Measurements from ENCODE around the gene SERPINF2.
"Not testable (repeated sequence)": the region's sequence is repeated elsewhere in the genome, so short reads cannot be mapped to it uniquely, and the experiment has no call there.

The SERPINF2 gene

DNA sequence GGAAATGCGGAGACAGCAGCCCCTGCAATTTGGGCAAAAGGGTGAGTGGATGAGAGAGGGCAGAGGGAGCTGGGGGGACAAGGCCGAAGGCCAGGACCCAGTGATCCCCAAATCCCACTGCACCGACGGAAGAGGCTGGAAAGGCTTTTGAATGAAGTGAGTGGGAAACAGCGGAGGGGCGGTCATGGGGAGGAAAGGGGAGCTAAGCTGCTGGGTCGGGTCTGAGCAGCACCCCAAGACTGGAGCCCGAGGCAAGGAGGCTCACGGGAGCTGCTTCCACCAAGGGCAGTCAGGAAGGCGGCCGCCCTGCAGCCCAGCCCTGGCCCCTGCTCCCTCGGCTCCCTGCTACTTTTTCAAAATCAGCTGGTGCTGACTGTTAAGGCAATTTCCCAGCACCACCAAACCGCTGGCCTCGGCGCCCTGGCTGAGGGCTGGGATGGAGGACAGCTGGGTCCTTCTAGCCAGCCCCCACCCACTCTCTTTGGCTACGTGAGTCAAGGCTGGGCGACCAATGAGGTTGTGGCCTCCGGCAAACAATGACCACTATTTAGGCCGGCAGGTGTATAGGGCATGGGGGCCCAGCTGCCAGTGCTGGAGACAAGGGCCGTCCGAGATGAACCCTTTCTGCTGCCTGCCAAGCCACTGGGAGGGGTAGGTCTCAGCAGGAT lies 19.7 kb downstream of the SERPINF2 start:
- Histone ChIP-seq H3K9ac (ENCODE audit: insufficient read length) (peak overlapping the region; percentile 75), H3K4me3 (peak overlapping the region; percentile 72), H3K36me3 (ENCODE audit: insufficient read depth, low read length) (no peaks in the 10 kb centered on the region), H3K9me3 (ENCODE audit: low read depth, low read length) (no peaks in the 10 kb centered on the region), H3K27ac (peak overlapping the region; percentile 92)
- DNase-seq (ENCODE audit: low read depth, low spot score), result no peak
- no peak for TF ChIP-seq EZH2 (IDR thresholded peaks at IDR 0.05)
- no peak for TF ChIP-seq POLR2AphosphoS5 (IDR thresholded peaks at IDR 0.05; ENCODE audit: borderline replicate concordance, low read depth, low read length)
- TF ChIP-seq FOXP2 (optimal IDR thresholded peaks at IDR 0.05; ENCODE audit: control extremely low read depth, extremely low read length, insufficient read depth), result no peak

DNA sequence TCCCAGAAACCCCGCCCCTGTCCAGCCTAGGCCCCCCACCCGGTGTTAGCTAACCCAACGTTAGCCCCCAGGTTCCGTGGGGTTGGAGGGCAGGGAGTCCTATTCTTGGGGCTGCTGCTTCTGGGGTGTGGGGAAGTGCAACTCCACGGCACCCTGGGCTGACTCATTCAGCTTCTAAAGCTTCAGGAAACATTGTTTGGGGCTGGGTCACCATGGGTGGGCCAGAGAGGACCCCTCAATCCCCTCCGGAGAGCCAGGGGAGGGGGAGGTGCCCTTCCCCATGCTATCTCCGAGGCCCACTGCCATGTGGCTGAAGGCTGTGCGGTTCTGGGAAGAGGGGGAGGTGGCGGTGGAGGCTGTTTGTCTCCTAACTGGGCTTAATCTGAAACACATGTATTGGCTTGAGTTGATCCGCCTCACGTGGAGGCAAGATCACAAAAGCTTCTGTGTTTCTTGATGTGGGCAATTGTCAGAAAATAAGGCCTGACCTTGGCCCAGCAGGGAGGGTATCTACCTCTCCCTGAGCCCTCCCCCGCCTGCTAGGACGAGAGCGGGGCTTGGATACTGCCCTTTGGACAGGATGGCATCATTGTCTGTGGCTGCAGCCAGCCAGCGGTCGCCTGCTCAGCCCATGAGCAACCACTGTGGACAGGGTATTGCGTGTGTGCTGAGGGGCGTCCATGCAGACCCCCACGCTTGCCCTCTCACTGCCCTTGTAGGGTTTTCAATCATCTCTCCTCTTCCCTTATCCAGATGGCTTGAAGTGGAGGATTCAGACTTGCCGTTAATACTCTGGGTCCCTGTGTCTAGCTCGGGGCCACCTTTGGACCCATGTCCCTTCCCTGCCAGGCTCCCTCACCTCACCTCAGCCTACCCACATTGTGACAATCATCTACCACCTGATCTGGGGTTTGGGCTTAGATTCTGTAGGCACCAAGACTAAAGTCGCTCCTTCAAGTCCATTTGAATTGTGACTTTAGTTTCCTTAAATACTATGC lies 20.5 kb downstream of the SERPINF2 start:
- DNase-seq (ENCODE audit: low read depth, low spot score), result no peak
- H3K9ac ChIP-seq (ENCODE audit: insufficient read length), result peak overlapping the region; percentile 75
- H3K36me3 ChIP-seq (ENCODE audit: insufficient read depth, low read length), result no peaks in the 10 kb centered on the region
- H3K4me3 ChIP-seq, result peak overlapping the region; percentile 72
- H3K9me3 ChIP-seq (ENCODE audit: low read depth, low read length), result no peaks in the 10 kb centered on the region
- no peak for TF ChIP-seq POLR2AphosphoS5 (IDR thresholded peaks at IDR 0.05; ENCODE audit: borderline replicate concordance, low read depth, low read length)
- no peak for TF ChIP-seq EZH2 (IDR thresholded peaks at IDR 0.05)
- peak; percentile 40 for TF ChIP-seq FOXP2 (optimal IDR thresholded peaks at IDR 0.05; ENCODE audit: control extremely low read depth, extremely low read length, insufficient read depth)
- peak overlapping the region; percentile 92 for H3K27ac ChIP-seq

DNA sequence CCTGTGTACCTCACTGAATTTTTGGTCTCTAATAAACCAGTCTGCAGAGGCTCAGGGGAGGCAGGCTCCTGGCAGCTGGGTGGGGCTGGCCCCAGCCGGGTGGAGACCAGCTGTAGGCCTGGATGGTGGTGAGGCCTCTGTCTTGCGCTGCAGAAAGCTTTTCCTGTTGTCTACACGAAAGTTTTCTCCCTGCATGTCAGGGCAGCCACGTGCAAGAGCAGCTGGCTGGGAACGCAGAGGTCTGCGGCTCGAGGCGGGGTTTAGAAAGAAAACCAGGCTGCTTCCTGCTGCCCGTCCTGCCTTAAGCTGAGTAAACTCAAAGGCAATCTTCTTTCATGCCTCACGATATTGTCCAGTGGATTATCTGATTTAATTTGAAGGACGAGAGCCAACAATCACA lies 21.6 kb downstream of the SERPINF2 start:
- Histone ChIP-seq H3K27ac (peak overlapping the region; percentile 92; the same call in 1 of the 2 replicates), H3K4me3 (no peak overlapping the region), H3K9me3 (ENCODE audit: low read depth, low read length) (no peaks in the 10 kb centered on the region), H3K9ac (ENCODE audit: insufficient read length) (no peak overlapping the region), H3K36me3 (ENCODE audit: insufficient read depth, low read length) (no peaks in the 10 kb centered on the region)
- DNase-seq (ENCODE audit: low read depth, low spot score), result no peak
- TF ChIP-seq EZH2 (IDR thresholded peaks at IDR 0.05) (no peak), POLR2AphosphoS5 (IDR thresholded peaks at IDR 0.05; ENCODE audit: borderline replicate concordance, low read depth, low read length) (no peak), FOXP2 (optimal IDR thresholded peaks at IDR 0.05; ENCODE audit: control extremely low read depth, extremely low read length, insufficient read depth) (no peak)

DNA sequence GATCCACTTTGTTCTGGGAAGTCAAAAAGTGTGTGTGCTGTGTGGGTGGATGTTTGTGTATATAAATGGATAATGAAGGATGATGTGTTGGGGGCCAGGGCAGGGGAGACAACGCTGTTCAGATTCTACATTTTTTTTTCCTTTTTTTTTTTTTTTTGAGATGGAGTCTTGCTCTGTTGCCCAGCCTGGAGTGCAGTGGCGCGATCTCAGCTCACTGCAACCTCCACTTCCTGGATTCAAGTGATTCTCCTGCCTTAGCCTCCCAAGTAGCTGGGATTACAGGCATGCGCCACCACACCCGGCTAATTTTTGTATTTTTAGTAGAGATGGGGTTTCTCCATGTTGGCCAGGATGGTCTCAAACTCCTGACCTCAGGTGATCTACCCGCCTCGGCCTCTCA lies 22.0 kb downstream of the SERPINF2 start:
- DNase-seq (ENCODE audit: low read depth, low spot score); H3K36me3 ChIP-seq (ENCODE audit: insufficient read depth, low read length); H3K9me3 ChIP-seq (ENCODE audit: low read depth, low read length); H3K27ac ChIP-seq; H3K9ac ChIP-seq (ENCODE audit: insufficient read length); H3K4me3 ChIP-seq: not testable (repeated sequence)

DNA sequence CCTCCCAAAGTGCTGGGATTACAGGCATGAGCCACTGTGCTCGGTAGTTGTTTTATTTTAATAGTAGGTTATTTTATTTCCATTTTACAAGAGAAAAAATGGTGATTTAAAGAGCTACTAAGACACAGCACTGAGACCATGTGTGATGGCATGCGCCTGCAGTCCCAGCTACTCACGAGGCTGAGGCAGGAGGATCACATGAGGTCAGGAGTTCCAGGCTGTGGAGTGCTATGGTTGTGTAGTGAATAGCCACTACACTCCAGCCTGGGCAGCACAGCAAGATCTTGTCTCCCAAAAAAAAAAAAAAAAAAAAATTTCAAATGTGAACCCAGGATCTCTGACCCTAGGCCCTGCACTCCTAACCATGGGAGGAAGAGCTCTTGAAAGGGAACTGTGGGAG lies 22.9 kb downstream of the SERPINF2 start:
- no peak for TF ChIP-seq EZH2 (IDR thresholded peaks at IDR 0.05)
- TF ChIP-seq FOXP2 (optimal IDR thresholded peaks at IDR 0.05; ENCODE audit: control extremely low read depth, extremely low read length, insufficient read depth), result no peak
- no peak for TF ChIP-seq POLR2AphosphoS5 (IDR thresholded peaks at IDR 0.05; ENCODE audit: borderline replicate concordance, low read depth, low read length)

DNA sequence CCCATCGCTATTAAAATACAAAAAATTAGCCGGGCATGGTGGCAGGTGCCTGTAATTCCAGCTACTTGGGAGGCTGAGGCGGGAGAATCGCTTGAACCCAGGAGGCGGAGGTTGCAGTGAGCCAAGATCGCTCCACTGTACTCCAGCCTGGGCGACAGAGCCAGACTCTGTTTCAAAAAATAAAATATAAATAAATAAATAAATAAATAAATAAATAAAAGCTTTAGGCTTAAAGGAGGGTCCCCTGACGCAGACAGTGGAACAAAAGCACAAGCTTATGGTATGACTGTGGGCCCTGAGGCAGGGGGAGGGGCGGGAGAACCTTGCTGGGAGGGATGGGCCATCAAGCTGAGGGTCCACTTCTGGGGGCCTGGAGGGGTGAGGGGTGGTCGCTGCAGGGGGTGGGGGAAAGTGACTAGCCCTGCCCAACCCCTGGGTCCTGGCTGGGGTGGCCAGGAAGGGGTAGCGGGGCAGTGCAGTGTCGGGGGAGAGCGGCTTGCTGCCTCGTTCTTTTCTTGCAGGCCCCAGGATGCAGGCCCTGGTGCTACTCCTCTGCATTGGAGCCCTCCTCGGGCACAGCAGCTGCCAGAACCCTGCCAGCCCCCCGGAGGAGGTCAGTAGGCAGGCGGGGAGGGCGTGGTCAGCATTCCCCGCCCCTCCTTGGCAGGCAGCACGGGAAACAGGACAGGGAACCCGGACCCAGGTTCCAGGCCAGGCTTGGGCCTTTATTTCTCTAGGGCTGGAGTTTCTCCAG lies 23.9 kb downstream of the SERPINF2 start:
- H3K4me3 ChIP-seq, result no peak overlapping the region
- H3K36me3 ChIP-seq (ENCODE audit: insufficient read depth, low read length), result no peaks in the 10 kb centered on the region
- H3K9me3 ChIP-seq (ENCODE audit: low read depth, low read length), result no peaks in the 10 kb centered on the region
- H3K27ac ChIP-seq, result no peak overlapping the region
- no peak for TF ChIP-seq FOXP2 (optimal IDR thresholded peaks at IDR 0.05; ENCODE audit: control extremely low read depth, extremely low read length, insufficient read depth)
- no peak for TF ChIP-seq POLR2AphosphoS5 (IDR thresholded peaks at IDR 0.05; ENCODE audit: borderline replicate concordance, low read depth, low read length)
- no peak overlapping the region for H3K9ac ChIP-seq (ENCODE audit: insufficient read length)
- no peak for DNase-seq (ENCODE audit: low read depth, low spot score)

More for the DNA sequence above, 22.9 kb downstream of the SERPINF2 start:
- Histone ChIP-seq H3K9ac (ENCODE audit: insufficient read length) (no peak overlapping the region), H3K4me3 (no peak overlapping the region), H3K27ac (no peak overlapping the region), H3K9me3 (ENCODE audit: low read depth, low read length) (no peaks in the 10 kb centered on the region), H3K36me3 (ENCODE audit: insufficient read depth, low read length) (no peaks in the 10 kb centered on the region)
- no peak for DNase-seq (ENCODE audit: low read depth, low spot score)

DNA sequence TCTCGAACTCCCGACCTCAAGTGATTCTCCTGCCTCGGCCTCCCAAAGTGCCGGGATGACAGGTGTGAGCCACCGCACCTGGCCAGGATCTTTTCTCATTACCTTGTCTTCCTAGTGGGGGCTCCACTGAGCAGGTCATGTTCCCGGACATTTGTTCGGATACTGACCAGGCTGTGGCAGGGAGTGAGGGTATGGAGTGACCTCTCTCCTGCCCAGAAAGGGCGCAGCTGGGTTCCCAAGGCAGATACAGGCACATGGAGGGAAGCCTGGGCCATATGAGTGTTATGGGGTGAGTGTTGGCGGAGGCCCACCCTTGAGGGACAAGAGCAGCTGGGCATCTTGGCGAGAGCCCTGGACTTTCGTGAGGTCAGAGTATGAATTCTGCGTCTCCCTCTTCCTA lies 24.7 kb downstream of the SERPINF2 start:
- Histone ChIP-seq H3K4me3 (no peak overlapping the region), H3K36me3 (ENCODE audit: insufficient read depth, low read length) (no peaks in the 10 kb centered on the region), H3K9me3 (ENCODE audit: low read depth, low read length) (no peaks in the 10 kb centered on the region), H3K27ac (no peak overlapping the region), H3K9ac (ENCODE audit: insufficient read length) (no peak overlapping the region)
- no peak for TF ChIP-seq FOXP2 (optimal IDR thresholded peaks at IDR 0.05; ENCODE audit: control extremely low read depth, extremely low read length, insufficient read depth)
- no peak for TF ChIP-seq POLR2AphosphoS5 (IDR thresholded peaks at IDR 0.05; ENCODE audit: borderline replicate concordance, low read depth, low read length)
- no peak for TF ChIP-seq EZH2 (IDR thresholded peaks at IDR 0.05)
- DNase-seq (ENCODE audit: low read depth, low spot score), result no peak
